K562 (cell line): ENCODE data around the gene SV2C. TPM values are rescaled to one million over a fixed set of nuclear protein-coding genes. Genes with fewer than 3 reads are reported as not detected.

Experiments used
- MAFG ChIP-seq: fragments of 450-650 bp; conservative IDR thresholded peaks from 2 replicates; pipeline ENCODE4 v1.6.1; 2016; ENCODE audit warnings: missing genetic modification characterization, missing compliant biosample characterization
- MGA ChIP-seq: fragments of 450-650 bp; IDR thresholded peaks from 2 replicates; pipeline ENCODE4 v1.6.1; 2016; ENCODE audit warnings: mild to moderate bottlenecking, moderate library complexity
- PML ChIP-seq: IDR thresholded peaks from 2 replicates; pipeline ENCODE4 v1.6.1; 2012; ENCODE audit warnings: low read length, inconsistent platforms
- SIX5 ChIP-seq, 2 experiments: IDR thresholded peaks; 2 replicates each; pipeline ENCODE4 v1.6.1; 2011; ENCODE audit warnings: low read length in 2 of 2, borderline replicate concordance in 1 of 2, low read depth in 1 of 2, mild to moderate bottlenecking in 1 of 2, moderate library complexity in 1 of 2; ENCODE audit not compliant: insufficient read depth in 1 of 2
- SRSF7 ChIP-seq: fragments of 200-400 bp; formaldehyde crosslinking; optimal IDR thresholded peaks from 2 replicates; pipeline ENCODE3; 2017; ENCODE audit warnings: mild to moderate bottlenecking, low read depth, low read length
- polyA plus RNA-seq, 8 experiments: library from polyadenylated mRNA; depleted of rRNA in 4 of 8; stranded (reverse) in 5 of 8; unstranded in 3 of 8; fragments of >200 nt; fragmentation: Nextera tagmentation in 2 of 8; fragmentation: Illumina TruSeq in 1 of 8; extraction: Ambion mirVana in 2 of 8; extraction: Trizol in 1 of 8; gene quantifications; 2 replicates each; pipeline versions ENCODE4 v1.2.1 to v1.2.3, GENCODE V29; 2011 to 2014; ENCODE audit warnings: inconsistent platforms in 1 of 8, missing spikeins in 1 of 8
- total RNA-seq, 7 experiments: library from RNA; depleted of rRNA in 6 of 7; stranded (reverse); fragments of >200 nt in 6 of 7; fragmentation: Illumina TruSeq in 2 of 7; extraction: Trizol in 2 of 7; gene quantifications; 2 replicates each; pipeline versions ENCODE4 v1.2.1 to v1.2.3, GENCODE V29; 2011 to 2021; ENCODE audit warnings: low replicate concordance in 1 of 7

The SV2C gene
- total and polyA plus RNA-seq, 9 of the 15 experiments (the other 6 are each of a cell fraction or from before 2014, with no cell fraction given), result 0.05 TPM; not detected in 8

GRCh38 chr5:76180814-76181805, 97.9 kb downstream of the SV2C start (continued):
- peak; percentile 49 for TF ChIP-seq MGA
- peak; percentile 88 for TF ChIP-seq MAFG (tag)
- TF ChIP-seq PML, result no peak
- no peak for TF ChIP-seq SIX5 (IDR thresholded peaks at IDR 0.05; ENCODE audit: borderline replicate concordance in 1 of 2, insufficient read depth in 1 of 2, low read depth in 1 of 2, low read length in 2 of 2)
- TF ChIP-seq SRSF7, result no peak
